HG02870 (cell line): ENCODE data around the gene NPTN.
"Not testable (repeated sequence)": the region's sequence is repeated elsewhere in the genome, so short reads cannot be mapped to it uniquely, and the experiment has no call there.

ENCODE experiments used
- ATAC-seq: cut with Tn5 transposase; IDR thresholded peaks from one replicate; pipeline ENCODE4 v1.9.1; 2021; ENCODE audit warnings: mild to moderate bottlenecking, moderate library complexity; ENCODE audit not compliant: unreplicated experiment

The NPTN gene

GRCh38 chr15:73633111-73633990 lies at the start of gene NPTN:
Gene NPTN, minus strand, starts transcription at chr15:73633389. Its CDS starts 174 bp downstream, at chr15:73633215.
- peak; percentile 75 for ATAC-seq

GRCh38 chr15:73682600-73683090 lies 49.5 kb upstream of the NPTN start:
- ATAC-seq = no peak

DNA sequence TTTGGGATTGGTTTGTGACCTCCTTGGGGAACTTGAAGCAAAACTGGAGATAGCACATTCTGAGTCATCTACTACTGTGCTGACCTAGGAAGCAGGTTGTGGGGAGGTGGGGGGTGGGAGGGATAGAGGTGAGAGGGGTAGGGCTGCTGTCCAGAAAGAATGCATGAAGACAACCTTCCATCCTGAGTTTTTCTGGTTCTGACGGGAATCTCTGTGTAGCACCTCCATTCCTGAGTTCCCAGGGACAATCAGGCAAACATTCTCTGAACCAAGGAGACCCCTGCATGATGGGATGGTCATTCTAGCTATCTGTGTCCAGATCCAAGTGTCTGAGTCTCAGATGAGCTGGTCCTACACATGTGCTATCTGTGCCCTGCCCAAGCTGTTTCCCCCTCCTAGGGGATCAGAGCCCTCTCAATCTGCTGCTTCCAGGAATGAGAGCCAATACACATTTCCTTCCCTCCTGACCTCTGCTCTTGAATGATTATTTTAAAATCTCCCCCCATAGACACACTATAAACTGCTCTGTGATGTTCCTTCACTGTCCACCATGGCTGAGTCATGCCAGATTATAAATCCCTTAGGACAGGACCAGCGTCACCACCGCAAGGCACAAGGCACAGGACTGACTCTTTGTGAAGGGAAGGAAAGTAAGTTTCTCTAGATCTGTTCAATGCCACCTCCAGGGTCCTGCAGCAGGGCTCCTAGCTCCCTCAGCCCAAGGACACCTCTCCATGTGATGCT lies 48.8 kb upstream of the NPTN start:
- ATAC-seq = no peak

DNA sequence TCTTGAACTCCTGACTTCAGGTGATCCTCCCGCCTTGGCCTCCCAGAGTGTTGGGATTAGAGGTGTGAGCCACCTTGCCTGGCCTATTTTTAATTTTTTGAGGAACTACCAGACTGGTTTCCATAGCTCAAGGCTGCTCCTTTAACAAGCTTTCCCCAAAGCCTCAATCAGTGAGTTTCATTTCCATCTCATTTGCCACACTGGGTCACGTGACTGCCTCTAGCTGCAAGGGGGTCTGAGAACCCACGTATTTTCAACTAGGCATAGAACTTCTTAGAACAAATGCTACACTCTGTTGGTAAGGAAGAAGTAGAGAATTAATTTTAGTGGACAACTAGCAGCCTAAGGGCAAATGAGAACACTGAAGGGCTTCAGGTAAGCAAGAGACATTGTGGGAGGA lies 47.9 kb upstream of the NPTN start:
- no peak for ATAC-seq

DNA sequence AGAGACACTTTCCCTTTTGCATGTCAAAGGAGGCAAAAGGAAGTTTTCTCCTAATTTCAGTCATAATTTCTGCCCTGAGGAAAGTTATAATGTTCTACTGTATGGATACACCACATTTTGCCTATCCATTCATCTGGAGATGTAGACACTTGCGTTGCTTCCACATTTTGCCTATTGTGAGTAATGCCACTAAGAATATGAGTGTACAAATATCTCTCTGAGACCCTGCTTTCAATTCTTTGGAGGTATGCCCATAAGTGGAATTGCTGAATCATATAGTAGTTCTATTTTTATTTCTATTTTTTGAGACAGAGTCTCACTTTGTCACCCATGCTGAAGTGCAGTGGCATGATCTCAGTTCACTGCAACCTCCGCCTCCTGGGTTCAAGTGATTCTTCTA lies 47.4 kb upstream of the NPTN start:
- ATAC-seq = no peak

DNA sequence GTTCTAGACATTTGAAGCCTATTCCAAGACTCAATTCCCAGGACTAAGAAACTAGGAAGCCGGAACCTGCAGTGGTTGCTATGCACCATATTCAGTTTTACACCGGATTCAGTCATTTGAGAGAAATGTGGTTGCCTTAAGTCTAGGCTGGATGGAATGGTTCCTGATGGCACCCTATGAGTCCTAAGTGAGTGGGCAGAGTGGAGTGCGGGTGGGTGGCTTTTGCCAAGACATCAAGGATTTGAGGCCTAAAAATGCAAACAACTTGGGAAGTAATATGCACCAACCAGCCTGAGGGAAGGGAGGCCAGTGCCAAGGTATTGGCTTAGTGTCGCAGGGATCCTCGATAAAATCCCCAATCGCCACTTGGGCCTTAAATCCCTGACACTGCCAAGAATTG lies 46.8 kb upstream of the NPTN start:
- ATAC-seq = no peak

DNA sequence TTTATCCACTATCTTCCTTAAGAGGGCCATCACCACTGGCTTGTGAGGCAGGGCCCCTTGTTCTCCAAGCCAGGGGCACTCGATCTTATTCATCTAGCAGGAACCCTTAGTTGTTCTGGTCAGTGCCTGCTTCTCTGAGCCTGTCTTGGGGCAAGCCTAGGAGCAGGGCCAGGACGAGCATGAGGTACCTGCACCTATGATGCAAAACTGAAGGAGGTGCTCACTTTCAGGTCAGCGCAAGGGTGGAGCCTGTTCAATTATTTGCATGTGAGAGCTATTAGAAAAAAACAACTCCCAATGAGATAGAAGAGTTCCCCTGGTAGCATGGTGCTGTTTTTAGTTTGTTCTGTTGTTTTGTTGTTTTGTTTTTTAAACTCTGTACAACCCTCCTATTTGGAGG lies 46.0 kb upstream of the NPTN start:
- no peak for ATAC-seq

- no peak for ATAC-seq
These were observed 45.3 kb upstream of the NPTN start for GRCh38 chr15:73678498-73678897.

- no peak for ATAC-seq
These were observed 44.5 kb upstream of the NPTN start for GRCh38 chr15:73677733-73678132.

DNA sequence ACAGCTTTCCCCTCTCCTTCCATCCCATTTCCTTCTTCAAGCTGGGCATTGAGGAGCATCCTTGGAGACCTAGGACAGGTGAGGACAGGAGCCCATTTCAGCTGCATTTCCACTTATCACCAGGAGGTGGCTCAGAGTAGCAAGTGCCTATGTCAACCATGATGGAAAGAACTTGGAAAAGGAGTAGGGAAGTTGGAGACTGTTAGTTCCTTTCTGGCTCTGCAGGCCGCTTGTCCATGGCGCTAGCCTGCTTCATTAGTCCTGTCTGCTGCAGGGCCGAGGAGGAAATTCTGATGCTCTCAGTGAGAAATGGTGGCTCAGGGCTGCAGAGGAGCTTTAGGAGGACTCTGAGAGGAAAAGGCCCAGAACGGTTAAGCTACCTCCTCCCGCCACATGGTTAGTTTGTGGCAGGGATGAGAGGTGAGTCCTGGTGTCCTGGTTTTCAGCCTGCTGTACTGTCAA lies 44.0 kb upstream of the NPTN start:
- no peak for ATAC-seq

- ATAC-seq = no peak
These were observed 41.4 kb upstream of the NPTN start for GRCh38 chr15:73674587-73674986.

DNA sequence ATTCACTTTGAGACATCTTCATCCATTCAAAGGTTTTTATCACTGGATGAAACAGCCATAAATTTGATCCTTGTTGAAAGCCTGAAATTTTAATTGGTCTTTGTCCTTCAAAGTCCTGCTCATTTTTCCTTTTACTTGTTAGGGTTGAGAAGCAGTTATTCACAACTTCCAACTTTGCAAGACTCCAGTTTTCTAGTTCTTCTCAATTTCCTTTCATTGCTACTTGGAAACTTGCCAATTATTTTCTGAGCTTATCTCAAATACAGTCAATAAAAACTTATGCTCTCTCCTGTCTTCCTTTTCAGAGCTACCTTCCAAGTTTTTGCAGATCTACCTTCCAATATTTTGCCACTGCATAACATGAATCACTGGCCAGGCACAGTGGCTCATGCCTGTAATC lies 27.3 kb upstream of the NPTN start:
- no peak for ATAC-seq

GRCh38 chr15:73658645-73659044 lies 25.5 kb upstream of the NPTN start:
- ATAC-seq = no peak

- no peak for ATAC-seq
These were observed 22.5 kb upstream of the NPTN start for GRCh38 chr15:73655724-73656123.

- no peak for ATAC-seq
These were observed 21.5 kb upstream of the NPTN start for GRCh38 chr15:73654659-73655058.

- ATAC-seq = no peak
These were observed 17.4 kb upstream of the NPTN start for GRCh38 chr15:73650416-73651126.

DNA sequence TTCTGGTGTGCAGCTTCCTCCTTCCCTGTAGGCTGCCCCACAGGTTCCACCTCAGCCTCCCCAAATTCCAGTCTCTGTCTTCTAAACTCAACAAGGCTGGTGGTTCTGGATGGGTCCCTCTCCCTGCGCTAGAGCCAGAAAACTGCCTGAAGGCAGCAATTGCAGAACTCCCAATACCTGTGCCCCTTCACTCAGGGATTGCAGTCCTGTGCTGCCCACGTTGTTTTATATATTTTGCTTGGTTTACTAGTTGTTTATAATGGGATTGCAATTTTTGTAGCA lies 14.8 kb upstream of the NPTN start:
- ATAC-seq = no peak

- no peak for ATAC-seq
These were observed 14.2 kb upstream of the NPTN start for GRCh38 chr15:73647259-73648013.

GRCh38 chr15:73639464-73639863 lies 6.3 kb upstream of the NPTN start:
- ATAC-seq = not testable (repeated sequence)

- ATAC-seq = no peak
These were observed 4.3 kb upstream of the NPTN start for GRCh38 chr15:73637527-73637926.

DNA sequence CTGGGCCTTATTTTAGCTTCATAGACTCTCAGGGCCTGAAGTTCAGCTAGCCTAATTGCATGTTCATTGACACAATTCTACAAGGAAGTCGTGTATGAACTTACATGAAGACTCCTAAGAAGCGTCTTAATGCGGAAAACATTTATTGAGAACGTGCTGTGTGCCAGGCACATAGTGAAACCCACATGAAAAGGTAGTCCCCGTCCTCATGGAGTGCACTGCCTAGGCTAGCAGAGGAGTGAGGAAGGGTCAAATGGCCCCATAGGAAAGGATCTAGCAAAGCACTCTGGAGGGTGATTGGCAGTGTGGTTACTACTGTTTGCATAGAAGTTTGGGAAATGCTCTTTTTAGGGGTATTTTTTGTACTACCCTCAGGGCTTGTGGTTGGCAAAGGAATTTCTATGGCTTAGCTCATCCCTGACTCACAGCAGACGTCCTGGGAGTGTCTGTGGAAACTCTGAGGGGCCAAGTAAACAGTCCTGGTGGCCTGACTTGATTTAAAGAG lies 854 bp upstream of the NPTN start:
- ATAC-seq = no peak
